Activated CD8-positive, alpha-beta memory T cell treated with anti-CD3 and anti-CD28 coated beads for 1 hour (primary cell): ENCODE data around the gene DEDD2.

Source experiments
- DNase-seq, 2 donors: peaks; one replicate each; pipeline ENCODE4 v3.0.0-alpha.2; 2020; ENCODE audit warnings: low read depth in 1 of 2; ENCODE audit errors: extremely low read depth in 1 of 2

The DEDD2 gene

GRCh38 chr19:42149447-42150202, 67.9 kb downstream of the DEDD2 start:
- no peak for DNase-seq
